ENCODE results near the gene PRELID1. TPM values are rescaled to one million over a fixed set of nuclear protein-coding genes. Genes with fewer than 3 reads are reported as not detected.
"Not testable (repeated sequence)": the region's sequence is repeated elsewhere in the genome, so short reads cannot be mapped to it uniquely, and the experiment has no call there.

Gene PRELID1
- total RNA-seq, 1 donor from 2014 or later = 42.4 TPM

DNA sequence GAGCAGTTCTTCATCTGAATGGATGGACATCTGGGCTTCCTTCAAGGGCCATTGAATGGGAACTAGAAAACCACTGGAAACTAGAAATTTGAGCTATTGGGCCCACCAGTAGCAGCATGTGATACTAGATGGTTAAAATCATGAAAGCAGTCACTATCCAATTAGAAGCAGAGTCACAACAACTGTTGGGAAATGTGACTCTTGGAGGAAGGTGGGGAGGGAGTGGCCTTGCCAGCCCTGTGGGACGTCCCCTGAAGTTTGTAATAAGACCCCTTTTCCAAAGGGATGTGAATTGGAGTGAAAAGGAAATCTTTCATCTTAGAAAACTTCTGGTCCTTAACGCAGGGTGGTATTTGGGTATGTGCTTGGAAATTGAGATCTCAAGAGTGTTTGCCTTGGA, 5.7 kb upstream of the PRELID1 start:
- DNase-seq (ENCODE audit: low spot score in 2 of 2) (no peak), FAIRE-seq (no peak)

DNA sequence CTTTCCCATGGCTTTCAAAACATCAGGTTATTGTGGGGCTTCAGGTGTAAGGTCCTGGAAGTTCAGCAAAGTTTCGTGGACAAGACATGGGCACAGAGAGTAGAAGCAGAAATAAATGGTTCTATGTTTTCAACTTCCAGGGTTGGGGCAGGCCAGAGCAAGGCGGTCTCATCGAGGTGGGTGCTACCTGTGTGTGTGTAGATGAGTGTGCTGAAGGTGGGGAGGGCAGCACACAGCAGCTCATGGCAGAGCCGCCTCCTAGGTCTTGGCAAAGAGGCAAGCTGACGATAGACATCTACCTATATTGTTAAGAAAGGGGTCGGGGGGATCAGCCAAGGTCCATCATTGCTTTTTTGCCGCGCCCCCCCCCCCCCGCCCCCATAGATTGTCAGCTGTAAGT, 3.9 kb upstream of the PRELID1 start:
- DNase-seq (ENCODE audit: low spot score in 2 of 2) (no peak), FAIRE-seq (no peak)

DNA sequence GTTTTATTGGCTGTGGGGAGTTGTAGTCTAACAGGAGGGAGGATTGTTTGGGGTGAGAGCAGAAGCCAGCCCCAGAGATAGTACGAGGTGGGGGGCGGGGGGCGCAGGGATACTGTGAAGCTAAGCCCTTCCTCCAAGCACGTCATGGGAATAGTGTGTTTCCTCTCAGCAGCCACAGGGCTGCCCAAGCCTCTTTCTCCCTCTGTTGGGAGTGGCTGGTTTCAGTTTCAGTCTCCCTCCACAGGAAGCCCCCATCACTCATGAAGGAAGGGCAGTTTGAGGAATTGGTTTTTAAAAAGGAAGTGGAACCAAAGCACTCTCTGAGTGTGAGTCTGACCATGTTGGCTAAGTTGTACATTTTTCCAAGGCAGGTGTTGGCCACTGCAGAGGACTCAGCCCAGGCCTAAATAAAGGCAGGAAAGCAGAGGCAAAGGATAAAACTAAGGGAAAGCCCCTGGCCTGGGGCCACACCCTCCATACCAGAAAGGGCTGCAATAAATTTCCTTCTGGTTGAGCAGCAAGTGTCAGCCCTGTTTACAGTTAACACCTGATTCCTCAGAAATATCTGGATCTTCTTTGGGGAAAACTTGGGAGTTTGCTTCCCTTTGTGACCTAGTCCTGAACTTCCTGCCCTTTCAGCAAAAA, 3.2 kb upstream of the PRELID1 start:
- no peak for FAIRE-seq

DNA sequence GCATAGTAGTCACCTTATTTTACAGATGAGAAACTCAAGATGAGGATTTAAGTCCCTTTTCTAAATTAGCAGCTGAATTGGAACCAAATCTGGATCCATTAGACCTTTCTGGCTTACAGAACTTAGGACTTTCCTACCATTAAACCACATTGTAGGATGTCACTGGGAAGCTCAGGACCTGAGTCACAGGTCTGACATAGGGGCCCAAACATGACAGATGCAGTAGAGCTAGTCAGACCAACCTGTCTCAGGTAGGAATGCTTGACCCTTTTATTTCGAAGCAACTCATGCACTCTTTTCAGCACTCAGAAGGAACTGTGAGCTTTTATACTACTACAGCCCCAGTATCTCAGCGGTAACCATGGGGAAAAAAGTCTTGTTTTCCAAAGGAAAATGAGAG, 2.6 kb upstream of the PRELID1 start:
- FAIRE-seq (no peak), DNase-seq (ENCODE audit: low spot score in 2 of 2) (no peak)

More for the DNA sequence above, 3.2 kb upstream of the PRELID1 start:
- DNase-seq (ENCODE audit: low spot score in 2 of 2) = no peak

DNA sequence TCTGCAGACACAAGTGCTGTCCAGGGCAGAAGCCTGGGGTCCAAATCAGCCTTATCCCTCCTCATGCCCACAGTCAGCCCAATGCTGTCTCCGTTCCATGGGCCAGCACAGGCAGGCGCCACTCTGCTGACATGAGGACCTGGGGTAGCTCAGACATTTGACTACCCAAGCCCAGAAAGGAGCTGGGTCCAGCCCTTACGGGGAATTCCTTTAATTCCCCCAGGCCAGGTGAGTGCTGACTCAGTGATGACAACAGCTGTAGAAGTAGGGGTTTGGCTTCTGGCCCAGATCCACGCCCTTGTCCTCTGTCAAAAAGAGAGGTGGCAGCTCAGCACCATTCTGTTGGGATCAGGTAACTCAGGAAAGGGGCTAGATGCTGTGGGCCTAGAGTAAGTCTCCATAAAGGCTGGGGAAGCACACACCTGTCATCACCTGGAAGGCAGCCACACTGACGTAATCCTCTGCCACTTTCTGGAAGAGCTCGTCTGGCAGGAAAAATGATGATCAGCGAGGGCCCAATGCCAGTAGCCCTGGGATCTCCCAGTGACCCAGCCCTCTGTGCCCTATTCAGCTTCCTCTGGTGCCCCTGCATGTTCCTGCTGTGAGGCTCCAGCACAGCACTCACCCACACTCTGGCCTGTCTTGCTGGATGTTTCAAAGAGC, 2.0 kb upstream of the PRELID1 start:
- FAIRE-seq (no peak), DNase-seq (ENCODE audit: low spot score in 2 of 2) (no peak)

DNA sequence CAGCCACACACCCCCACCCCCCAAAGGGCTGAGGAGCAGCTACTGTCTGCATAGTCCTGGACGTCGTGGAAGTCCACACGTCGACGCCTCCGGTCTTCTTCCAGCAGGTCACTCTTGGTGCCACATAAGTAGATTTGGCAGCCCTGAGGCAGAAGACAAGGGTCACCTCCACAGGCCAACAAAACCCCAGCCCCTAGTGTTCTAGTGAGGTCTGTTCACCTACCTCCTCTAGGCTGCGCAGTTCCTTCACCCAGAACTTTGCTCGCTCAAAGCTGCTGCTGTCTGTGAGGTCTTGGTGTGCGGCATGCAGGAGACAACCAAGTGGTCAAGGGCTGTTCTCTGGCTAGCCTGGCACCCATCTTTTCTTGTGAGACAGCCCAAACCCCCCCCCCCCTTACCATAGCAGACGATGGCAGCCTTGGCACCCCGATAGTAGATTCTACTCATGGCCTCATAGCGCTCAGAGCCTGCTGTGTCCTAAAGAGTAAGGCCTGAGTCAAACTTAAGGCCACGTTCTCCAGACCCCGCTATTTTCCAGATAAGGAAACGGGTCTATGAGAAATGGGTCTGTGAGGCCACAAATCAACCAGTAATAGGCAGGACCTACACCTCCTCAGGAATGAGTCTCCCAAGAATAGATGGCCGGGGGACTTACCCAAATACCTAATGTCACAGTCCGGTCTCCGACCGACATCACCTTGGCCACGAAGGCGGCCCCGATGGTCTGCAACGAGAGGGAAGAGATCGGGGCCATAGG, 1.1 kb upstream of the PRELID1 start:
- FAIRE-seq (no peak), DNase-seq (ENCODE audit: low spot score in 2 of 2) (no peak)

DNA sequence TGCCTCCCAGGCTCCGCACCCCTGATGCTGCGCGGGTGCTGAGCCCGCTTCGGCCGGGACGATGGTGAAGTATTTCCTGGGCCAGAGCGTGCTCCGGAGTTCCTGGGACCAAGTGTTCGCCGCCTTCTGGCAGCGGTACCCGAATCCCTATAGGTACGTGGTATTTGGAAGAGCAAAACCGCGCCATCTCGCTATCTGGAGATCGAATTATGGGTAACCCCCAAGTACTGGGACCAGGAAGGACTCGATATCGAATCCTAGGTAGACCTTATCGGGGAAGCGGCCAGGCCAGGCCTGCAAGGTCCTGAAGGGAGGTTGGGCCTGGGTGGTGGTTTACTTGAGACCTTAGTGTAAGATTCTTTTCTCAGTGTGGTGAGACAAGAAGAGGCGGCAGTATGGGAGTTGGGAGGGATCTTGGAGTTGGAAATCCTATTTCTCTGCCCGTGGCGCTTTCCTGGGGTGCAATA, 359 bp downstream of the PRELID1 start:
- no peak for DNase-seq (ENCODE audit: low spot score in 2 of 2)

DNA sequence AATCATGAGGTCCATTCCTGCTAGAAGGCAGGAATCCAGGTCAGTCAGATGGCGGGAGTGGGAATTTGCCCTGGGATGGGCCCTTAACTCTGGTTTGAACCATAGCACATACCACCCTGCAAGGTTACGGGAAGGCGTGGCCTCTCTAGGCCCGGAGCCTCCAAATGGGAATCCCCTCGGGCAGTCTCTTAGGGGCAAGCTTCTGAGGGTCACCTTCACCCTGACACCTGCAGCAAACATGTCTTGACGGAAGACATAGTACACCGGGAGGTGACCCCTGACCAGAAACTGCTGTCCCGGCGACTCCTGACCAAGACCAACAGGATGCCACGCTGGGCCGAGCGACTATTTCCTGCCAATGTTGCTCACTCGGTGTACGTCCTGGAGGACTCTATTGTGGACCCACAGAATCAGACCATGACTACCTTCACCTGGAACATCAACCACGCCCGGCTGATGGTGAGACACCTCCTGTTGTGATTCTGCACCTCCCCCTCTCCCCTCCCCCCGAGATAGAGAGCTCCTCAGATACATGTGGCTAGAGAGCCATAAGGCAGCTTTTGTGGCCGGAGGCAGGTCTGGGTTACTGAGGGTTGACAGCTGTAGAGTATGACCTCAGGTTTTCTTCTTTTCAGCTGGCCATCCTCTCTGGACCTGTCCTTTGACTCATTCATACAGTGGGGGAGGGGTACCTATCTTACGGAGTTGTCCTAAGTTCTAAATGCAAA, 957 bp downstream of the PRELID1 start:
- FAIRE-seq (no peak), DNase-seq (ENCODE audit: low spot score in 2 of 2) (no peak)

More for the DNA sequence above, 359 bp downstream of the PRELID1 start:
- no peak for FAIRE-seq

DNA sequence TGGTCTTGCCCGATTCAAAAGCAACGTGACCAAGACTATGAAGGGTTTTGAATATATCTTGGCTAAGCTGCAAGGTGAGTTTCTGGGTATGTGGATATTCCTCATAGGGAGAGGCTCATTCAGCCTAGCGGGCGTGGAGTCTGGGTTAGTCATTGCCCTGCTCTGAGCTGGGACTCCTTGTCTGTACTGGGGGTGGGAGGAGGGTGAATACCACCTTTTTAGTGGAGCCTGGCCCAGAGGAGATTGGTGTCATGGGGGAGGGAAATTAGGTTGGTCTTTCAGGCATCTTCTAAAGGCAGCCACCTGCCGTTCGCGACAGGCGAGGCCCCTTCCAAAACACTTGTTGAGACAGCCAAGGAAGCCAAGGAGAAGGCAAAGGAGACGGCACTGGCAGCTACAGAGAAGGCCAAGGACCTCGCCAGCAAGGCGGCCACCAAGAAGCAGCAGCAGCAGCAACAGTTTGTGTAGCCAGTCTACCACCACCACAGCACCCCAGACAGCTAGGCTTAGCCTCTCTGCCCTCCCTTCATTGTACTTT, 2.6 kb downstream of the PRELID1 start:
- FAIRE-seq; DNase-seq (ENCODE audit: low spot score in 2 of 2): not testable (repeated sequence)

DNA sequence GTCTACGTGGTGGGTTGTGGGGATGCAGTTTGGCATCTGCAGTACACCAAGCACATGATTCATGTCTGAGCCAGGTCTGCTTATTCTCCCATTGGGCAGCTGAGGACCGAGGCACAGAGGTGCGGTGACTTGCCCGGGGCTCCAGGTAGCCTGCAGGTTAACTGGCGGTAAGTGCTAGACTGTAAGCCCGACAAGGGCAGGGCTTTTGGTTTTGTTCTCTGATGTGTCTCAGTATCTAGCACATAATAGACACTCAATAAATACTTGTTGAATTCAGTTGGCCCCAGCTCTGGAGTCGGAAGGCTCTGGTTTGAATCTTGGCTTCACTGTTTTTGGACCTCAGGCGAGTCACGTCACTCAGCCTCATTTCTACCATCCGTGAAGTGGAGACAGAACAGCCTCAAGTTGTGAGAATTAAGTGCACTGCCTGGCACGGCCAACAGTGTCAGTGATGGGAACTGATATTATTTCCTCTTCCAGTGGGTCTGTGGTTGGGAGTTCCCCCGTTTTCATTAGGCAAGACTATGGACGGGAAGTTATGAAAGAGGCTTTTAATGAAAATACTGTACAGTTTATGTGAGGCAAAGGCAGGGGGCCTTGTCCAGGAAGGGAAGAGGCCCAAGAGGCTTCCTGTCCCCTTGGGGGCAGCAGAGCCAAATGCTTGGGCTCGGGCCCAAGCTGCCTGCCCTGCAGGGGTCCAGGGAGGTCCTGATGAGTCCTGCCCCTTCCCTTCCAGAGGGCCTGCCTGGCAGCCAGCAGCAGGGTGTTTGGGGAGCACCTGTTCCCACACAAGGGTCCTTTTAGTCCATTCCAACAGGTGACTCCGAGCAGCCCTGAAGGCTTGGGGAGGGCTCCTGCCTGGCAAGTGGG, 3.3 kb downstream of the PRELID1 start:
- FAIRE-seq (no peak), DNase-seq (ENCODE audit: low spot score in 2 of 2) (no peak)

DNA sequence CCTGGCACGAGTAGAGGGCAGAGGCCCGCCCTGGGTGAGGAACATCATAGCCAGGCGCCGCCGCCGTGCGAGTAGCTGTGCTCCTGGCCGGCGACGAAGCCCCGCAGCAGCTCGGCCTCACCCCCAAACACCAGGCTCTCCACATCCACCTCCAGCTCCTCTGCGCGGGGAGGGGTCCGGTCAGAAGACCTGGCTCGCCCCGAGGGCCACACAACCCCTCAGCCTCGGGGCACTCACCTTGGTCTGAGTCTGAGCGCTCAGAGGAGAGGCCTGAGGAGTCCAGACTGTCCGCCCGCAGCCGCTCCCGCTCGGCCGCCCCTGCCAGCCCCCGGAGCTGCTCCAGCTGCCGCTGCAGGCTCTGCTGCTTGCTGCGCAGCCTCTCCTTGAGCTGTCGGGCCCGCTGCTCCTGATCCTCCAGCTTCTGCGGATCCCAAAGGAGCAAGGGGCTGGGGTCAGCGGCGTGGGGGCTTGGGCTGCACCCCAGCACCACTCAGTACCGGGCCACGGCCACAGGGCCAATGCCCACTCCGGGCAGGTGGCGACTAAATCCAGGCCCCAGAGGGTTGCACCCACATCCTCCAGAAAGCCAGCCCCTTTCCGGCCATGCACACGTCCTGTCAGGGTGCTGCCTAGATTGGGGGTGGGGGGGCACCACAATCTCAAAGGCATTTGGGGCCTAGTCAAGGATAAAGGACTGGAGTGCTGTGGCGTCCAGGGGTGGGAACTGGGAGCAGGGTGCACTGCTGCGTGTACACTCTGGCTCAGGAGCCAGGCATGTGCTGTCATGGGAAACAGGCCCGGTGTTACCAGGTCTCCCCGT, 4.2 kb downstream of the PRELID1 start:
- DNase-seq (ENCODE audit: low spot score in 2 of 2) = no peak

DNA sequence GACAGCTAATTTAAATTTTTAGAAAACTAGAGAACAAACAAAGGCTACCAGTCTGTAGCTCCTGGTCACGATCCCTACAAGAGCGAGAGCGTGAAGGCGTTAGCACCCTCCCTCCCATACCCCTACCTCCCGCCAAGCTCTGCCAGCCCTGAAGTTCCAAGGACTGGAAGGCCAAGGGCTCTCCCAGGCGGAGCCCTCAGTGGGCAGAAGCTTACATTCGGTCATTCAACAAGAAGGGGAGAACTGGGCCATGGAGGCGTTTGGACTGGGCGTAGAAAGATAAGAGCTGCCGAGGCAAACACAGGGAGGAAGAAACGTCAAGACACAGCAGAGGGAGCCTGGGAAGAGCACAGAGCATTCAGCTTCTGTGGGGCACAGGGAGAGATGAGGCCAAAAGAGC, 5.1 kb downstream of the PRELID1 start:
- no peak for DNase-seq (ENCODE audit: low spot score in 2 of 2)
- no peak for FAIRE-seq

More for the DNA sequence above, 4.2 kb downstream of the PRELID1 start:
- FAIRE-seq = no peak

DNA sequence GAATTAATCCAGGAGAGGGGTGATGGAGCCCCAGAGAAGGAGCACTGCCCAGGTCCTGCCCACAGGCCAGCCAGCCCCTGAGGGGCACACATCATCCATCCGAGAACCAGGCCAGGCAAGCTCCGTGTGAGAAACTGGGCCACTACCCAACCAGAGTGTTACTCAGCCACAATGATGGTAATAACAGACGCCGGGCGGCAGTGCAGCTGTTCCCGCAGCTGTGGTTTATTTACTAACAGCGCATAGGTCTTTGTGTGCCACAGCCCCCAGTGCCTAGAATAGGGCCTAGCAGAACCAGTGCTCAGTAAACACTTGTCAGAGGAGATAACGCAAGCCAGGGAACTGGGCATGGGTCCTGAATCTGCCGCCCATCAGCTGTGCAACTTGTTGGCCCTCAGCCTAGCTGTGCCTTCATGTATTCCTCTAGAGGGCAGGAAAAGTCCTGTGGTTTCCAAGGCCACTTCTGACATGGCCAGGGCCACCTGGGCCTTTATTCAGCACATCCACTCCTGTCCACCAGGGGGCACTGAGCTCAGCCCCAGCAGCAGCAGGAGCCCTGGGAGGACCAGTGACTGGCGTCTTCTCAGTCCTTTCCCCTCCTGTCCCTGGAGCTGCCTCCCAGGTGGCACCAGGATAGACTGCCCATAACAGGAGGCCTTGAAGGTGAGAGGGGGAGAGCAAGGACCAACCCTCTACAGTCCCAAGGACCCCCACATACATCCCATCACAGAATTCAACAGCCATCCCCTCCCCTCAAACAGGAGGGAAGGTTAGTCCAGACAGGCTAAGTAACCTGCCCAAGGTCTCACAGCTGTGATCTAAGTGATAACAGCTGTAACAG, 6.0 kb downstream of the PRELID1 start:
- no peak for FAIRE-seq
- no peak for DNase-seq (ENCODE audit: low spot score in 2 of 2)

DNA sequence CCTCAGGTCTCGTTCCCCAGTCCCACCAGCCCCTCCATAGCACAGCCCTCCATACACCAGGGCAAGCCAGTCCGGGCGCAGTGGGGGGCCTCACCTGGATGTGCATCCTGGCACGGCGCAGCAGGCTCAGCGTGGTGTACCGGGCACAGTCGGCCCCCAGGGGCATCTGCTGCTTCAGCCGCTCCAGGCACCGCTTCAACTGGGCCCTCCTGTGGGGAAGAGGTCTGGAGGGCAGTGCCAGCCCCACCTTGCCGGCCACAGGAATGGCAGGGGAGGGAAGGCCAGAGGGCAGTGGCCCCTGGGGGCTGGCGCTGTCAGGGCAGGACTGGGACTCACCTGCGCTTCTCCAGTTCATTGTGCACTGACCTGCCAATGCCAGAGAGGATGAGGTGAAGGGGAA, 6.7 kb downstream of the PRELID1 start:
- DNase-seq (ENCODE audit: low spot score in 2 of 2) (no peak), FAIRE-seq (no peak)

DNA sequence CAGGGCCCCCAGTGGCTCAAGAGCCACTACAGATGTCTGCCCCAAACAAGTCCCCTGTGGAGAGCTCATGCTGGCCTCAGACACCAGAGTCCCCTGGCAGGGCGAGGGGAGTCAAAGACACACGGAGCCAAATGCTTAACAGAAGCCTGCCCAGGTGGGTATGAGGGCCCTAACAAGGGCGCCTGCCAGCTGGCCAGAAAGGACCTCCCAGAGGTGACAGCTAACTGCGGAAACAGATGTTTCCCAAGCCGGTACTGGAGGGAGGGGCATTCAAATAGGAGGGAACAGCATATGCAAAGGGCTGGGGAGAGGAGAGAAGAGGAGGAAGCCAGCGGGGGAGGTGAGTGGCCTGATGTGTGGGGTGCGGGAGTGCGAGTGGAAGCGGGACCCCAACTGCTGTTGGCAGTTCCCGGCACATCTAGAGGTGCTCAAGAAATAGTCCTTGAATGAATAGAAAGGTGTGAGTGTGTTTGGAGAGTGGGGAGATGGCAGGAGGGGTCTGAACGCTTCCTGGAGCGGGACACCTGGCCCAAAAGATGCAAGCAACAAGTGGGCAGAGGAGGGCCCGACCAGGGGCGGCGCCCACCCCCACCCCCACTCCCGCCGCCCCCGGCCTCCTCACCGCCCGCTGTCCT, 7.3 kb downstream of the PRELID1 start:
- FAIRE-seq = no peak
- DNase-seq (ENCODE audit: low spot score in 2 of 2) = no peak

DNA sequence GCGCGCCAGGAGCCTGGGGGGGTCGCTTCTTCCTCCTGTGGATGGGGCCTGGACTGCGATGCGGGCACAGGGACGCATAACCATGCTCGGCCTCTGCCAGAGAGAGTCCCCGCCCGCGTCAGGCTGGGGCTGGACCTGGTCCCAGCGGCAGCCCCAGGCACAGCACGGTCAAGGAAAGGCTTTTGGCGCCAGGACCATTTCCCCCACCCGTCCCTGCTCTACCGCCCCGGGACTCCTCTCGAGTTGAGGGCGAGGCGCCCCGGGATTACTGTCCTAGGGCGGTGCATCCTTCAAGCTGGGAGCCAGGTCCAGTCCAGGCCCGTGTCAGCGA, 7.8 kb downstream of the PRELID1 start:
- FAIRE-seq (no peak), DNase-seq (ENCODE audit: low spot score in 2 of 2) (no peak)
